Hematopoietic multipotent progenitor cell treated with erythropoietin and hydrocortisone succinate and interleukin-3 and kit ligand, for 6 days (in vitro differentiated cells): ENCODE measurements around the gene RPL12.

Source experiments
- DNase-seq: peaks from one replicate; pipeline ENCODE4 v3.0.0-alpha.2; 2015

The RPL12 gene

DNA sequence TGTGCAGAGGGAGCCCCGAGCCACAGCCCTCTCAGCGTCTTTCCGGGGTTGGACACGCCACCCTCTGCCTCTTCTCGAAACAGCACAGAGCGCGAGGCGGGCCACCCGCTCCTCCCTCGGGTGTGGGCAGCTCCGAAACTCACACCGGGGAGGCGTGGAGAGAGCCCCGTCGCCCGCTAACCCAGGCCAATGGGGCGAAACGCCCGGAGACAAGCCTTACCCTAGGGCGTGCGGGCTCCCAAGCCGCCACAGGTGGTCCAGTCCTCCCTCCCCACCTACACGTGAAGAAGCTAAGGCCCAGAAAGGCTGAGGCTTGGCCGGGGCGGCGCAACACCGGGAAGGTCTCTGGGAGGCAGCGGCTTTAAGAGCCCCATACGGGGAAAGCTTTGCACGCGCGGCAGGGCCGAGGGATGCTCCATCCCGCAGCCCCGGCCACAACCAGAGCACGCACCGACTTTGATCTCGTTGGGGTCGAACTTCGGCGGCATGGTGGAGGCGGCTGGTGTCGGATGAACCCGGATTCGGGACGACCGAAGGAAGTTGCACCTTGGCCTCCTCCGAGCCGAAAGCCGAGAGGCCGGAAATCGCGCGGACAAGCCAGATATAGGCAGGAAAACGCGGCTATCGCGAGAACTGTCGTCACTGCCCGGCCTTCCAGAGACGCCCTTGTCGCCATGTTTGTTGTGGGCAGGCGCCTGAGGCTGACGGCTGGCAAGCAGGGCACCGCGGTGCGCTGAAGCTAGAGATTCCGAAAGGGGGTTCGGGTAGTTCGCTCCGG lies at the start of gene RPL12, which contains the start of gene LRSAM1:
Gene RPL12 (minus strand): TSS at position 577 of the 778 bp plus-strand sequence. CDS start 89 bp downstream, at position 488.
Gene LRSAM1 (plus strand): TSS at position 681 of the 778 bp plus-strand sequence. CDS start 3,018 bp downstream, outside the sequence.
- DNase-seq: peak; percentile 97

- no peak for DNase-seq
Measured at GRCh38 chr9:127500862-127501261, 49.7 kb upstream of the RPL12 start.

DNA sequence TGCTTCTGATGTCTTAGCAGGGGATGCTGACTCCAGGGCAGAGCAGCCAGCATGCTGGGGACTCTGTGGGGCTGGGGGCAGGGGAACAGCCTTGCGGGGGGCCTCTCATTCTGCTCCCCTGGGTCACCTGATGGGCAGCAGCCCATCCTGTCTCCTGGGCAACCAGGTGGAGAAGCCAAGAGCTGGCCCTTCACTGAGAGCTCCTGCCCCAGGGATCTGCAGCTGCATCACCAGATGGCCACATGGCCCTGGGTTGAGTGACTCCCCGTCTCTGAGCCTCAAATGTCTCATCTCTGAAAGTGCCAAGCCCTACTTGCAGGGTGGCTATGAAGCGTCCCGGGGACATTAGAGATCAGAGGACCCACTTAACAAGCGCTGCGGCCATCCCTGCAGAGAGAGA lies 49.2 kb upstream of the RPL12 start:
- DNase-seq: no peak

DNA sequence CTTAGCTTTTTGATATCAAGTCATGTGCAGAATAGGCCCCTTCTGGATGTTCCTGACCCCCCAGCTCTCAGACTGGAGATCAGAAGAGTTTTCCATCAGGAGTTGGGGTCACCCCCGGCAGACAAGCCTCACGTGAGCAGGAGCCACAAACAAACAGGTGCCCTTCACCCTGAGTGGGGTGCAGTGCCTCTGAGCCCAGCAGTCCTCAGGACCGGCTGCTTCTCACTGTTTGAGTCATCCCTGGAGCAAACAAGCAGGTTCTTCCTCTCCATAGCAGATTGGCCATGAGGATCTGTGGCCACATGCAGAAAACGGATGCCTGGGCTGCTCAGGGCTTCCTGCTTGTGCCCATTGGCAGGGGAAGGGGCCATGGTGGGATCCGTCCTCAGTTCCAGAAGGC lies 47.1 kb upstream of the RPL12 start:
- DNase-seq: no peak

GRCh38 chr9:127497656-127498290 lies 46.6 kb upstream of the RPL12 start:
- DNase-seq: no peak

DNA sequence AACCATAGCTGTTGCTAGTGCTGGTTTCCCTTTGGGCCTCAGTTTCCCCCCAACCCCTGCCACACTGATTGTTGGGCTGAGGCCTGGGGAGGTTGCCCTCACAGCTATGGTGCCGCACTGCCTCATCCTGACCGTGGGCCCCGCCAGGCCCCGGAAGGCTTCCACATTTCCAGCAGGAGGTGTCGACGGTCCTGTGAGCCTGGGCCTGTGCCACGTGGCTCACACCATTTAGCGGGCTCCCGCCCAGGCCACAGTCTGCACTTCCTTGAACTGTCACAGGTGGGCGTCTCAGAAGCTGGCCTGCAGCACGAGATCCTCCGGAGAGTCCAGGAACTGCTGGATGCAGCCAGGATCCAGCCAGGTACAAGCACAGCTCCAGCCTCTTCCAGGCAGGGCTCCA lies 45.8 kb upstream of the RPL12 start:
- no peak for DNase-seq

- DNase-seq: peak; percentile 28
Measured at GRCh38 chr9:127495884-127496555, 44.8 kb upstream of the RPL12 start.

DNA sequence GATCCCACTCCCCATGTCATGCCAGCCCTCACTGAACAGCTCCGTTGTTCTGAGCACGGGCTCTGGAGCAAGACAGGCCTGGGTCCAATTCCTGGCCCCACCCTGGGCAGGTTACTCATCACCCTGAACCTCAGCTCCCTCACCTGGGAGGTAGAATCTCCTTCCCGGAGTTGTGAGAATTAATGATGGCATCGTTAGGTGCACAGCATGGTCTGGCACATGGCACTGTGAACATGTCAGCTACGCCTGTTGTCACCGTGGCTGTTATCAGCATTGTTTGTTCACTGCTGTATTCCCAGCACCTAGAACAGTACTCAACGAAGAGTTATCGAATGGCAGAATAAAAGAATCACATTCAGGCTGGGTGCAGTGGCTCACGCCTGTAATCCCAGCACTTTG lies 43.1 kb upstream of the RPL12 start:
- no peak for DNase-seq

DNA sequence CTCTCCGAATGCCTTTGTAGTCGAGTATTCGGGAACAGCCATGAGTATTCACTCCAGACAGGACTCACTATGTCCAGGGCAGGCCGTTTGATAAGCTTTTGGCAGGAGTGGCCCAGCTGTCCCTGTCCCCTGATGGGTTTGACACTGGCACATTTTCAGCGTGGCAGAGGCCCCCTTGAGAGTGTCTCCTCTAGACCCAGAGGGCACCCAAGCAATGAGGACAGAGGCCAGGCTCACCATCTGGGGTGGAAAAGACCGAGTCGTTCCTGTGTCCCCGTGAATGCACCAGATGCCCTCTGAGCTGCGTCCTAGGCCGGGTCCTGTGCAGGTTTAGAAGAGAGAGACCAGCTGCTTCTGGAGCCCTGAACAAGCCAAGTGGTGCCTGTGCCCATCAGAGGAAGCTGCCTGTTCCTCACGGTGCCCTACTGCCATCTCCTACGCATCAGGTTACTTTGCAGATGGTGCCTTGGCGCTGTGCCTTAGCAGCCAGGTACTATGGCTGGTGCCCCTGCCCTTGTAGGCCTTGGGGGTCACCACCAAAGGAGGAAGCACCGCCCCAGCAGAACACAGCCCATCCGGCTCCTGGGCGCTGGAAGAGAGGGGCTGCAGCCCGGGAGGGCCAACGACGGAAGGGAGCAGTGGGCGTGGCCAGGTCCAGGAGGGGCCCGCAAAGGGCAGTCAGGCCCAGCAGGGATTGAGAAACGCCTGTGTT lies 42.5 kb upstream of the RPL12 start:
- no peak for DNase-seq

GRCh38 chr9:127492616-127493015 lies 41.4 kb upstream of the RPL12 start:
- no peak for DNase-seq

DNA sequence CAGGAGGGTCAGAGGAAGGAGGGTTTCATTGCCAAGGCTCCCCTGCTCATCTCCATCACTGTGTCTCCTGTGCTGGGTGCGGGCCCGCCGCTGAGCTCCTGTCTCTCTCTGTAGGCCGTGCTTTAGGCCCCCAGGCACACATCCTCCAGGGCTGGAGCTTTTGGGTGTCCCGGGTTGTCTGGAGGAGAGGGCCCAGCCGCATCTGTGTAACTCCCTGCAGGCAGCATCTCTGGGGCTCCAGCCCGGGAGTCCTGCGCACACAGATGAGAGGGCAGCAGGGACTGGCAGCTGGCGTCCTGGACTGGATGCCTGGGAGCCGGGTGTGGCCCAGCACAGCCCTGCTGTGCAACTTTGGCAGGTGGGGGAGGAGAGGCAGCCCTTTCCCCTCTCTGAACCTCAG lies 40.3 kb upstream of the RPL12 start:
- DNase-seq: no peak

DNA sequence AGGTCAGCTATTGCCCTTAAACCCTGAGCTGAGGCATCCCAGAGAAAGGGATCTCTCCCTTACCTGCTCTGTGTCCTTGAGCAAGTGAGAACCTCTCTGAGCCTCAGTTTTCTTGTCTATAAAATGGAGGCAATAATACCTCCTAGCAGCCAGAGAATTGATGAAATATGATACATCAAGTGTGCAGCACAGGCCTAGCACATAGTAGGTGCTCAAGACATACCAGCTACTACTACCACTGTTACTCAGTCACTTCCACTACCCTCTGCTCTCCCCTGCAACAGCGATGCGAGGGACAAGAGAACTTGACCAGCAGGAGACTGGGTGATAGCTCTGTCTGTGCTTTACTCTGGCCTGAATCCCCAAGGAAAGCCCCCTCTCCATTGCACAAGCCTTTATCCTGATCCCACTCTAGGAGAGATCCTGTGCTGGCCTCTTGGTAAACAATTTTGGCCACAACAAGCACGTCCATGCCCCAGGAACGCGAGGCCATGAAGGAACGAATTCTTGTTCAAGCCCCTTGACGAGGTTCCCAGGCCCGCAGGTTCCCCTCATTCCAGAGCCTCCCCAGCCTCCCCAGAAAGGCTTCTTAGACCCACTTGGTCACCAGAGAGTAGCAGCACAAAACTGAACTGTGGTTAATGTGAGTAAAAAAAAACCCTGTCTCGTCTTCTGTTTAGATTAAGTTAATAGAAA lies 39.5 kb upstream of the RPL12 start:
- no peak for DNase-seq

DNA sequence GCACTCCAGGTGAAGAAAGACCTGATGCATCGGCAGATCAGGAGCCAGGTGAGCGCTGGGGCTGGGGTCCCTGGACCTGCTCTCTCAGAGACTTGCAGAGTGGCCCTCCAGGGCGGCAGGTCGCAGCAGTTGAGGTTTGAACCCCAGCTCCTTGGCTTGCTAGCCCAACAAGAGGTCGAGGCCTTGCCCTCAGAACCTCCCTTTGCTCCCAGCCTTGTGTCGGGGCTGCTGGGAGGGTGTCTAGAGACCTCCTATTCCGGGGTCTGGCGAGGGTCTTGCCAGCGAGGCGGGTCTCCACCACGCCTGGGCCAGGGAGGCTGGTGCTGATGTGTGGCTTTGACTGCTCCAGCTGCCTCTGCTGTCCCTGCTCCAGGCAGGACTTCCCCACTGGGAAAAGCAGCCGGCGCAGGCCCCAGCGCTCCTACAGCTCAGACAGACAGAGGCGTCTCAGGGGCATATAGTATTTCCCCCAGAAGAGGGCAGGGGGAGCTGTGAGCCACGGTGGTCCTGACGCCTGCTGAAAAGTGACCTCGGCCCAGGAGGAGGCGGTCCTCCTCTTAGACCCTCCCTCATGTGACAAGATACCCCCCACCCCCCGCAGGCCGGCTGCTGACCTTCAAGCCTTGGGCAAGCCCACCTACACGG lies 38.4 kb upstream of the RPL12 start:
- no peak for DNase-seq

- no peak for DNase-seq
Measured at GRCh38 chr9:127488946-127489345, 37.7 kb upstream of the RPL12 start.

GRCh38 chr9:127485995-127486394 lies 34.8 kb upstream of the RPL12 start:
- no peak for DNase-seq

- no peak for DNase-seq
Measured at GRCh38 chr9:127482662-127483061, 31.5 kb upstream of the RPL12 start.

- no peak for DNase-seq
Measured at GRCh38 chr9:127479507-127480081, 28.4 kb upstream of the RPL12 start.

DNA sequence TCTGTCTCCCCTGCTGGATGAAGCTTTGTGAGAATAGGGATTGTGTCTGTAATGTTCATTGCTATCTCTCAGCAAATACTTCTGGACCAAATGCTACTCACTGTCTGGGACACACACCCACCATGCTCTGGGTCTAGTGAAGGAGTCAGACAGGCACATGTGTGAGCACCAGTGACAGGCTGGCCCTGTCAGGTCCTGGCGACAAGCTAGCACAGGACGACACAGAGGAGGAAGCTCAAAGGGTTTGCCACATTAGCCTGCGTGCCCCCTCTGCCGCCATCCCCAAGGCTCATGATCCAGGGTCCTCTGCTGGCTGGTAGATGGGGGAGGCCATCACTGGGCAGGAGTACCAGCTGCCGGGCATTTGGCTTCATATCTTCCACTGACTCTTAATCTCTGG lies 23.4 kb upstream of the RPL12 start:
- DNase-seq: no peak

- DNase-seq: no peak
Measured at GRCh38 chr9:127473932-127474331, 22.7 kb upstream of the RPL12 start.

DNA sequence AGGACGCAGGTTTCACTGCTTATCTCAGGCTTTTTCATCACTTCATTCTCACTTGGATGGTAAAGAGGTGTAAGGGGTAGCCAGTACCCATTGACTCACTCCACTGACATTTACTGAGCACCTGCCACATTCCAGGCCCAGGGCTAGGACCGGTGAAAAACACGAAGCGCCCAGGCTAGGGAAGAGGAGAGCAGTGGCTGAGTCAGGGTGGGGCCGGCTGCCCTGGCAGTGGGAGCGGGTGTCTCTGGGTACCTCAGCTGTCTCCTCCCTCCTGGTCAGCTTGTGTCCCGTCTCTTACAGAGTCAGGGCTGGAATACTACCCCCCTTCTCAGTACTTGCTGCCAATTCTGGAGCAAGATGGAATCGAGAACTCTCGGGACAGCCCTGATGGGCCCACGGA lies 22.3 kb upstream of the RPL12 start:
- DNase-seq: no peak

- DNase-seq: peak; percentile 24
Measured at GRCh38 chr9:127470662-127471061, 19.5 kb upstream of the RPL12 start.

DNA sequence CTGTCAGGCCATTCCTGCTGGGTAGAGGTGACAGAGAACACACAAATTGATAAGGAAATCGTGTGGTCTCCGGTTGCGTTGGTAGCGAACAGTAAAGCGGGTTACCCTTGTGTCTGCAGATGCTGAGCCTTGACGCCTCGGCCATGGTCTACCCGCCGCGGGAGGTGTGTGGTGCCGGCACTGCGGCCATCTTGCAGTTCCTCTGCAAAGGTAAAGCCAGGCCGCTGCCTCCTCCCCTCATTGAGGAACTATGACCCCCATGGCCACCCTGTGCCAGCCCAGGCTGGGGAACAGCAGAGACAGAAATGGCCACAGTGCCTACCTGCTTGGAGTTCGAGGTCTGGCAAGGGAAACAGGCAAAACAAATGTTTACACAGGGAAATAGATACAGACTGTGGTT lies 16.4 kb upstream of the RPL12 start:
- DNase-seq: no peak
